ENCODE data around the gene ATP5ME.

ATP5ME gene

GRCh38 chr4:665751-666435, 8.2 kb downstream of the ATP5ME start:
- Histone ChIP-seq H3K9ac (ENCODE audit: low read length) (no peak overlapping the region; the same call in 1 of the 2 replicates), H3K36me3 (ENCODE audit: low read length) (no peaks in the 10 kb centered on the region), H3K27me3 (ENCODE audit: low read length) (no peaks in the 10 kb centered on the region), H3K9me2 (replicated peaks; ENCODE audit: insufficient read depth, low read length) (no peaks in the 10 kb centered on the region), H3K9me3 (ENCODE audit: insufficient read depth, low read length) (no peaks in the 10 kb centered on the region), H4K20me1 (ENCODE audit: low read depth, low read length) (no peaks in the 10 kb centered on the region), H2AFZ (ENCODE audit: low read depth, low read length, severe bottlenecking) (no peak overlapping the region), H3K27ac (ENCODE audit: low read depth, low read length) (no peak overlapping the region), H3K79me2 (ENCODE audit: insufficient read depth, low read length) (no peaks in the 10 kb centered on the region), H3F3A (ENCODE audit: insufficient read depth) (0 out of 2 replicates have a peak, but pooled peaks cover 11% of the 10 kb centered on the region), H3K4me2 (ENCODE audit: low read depth, low read length, poor library complexity, severe bottlenecking) (peak overlapping the region; percentile 64), H3K4me3 (ENCODE audit: insufficient read depth, low read length, poor library complexity, severe bottlenecking) (no peak overlapping the region)
- TF ChIP-seq EZH2phosphoT487 (conservative IDR thresholded peaks at IDR 0.05; ENCODE audit: low read length) (no peak), CTCF (IDR thresholded peaks at IDR 0.05; ENCODE audit: insufficient read depth, low read length, poor library complexity, severe bottlenecking) (no peak)

- Histone ChIP-seq H2AFZ (ENCODE audit: low read depth, low read length, severe bottlenecking) (no peak overlapping the region), H3K9me3 (ENCODE audit: insufficient read depth, low read length) (no peaks in the 10 kb centered on the region), H3K9me2 (replicated peaks; ENCODE audit: insufficient read depth, low read length) (no peaks in the 10 kb centered on the region), H3K79me2 (ENCODE audit: insufficient read depth, low read length) (no peaks in the 10 kb centered on the region), H3K27me3 (ENCODE audit: low read length) (no peaks in the 10 kb centered on the region), H3K4me2 (ENCODE audit: low read depth, low read length, poor library complexity, severe bottlenecking) (peak overlapping the region; percentile 64), H4K20me1 (ENCODE audit: low read depth, low read length) (no peaks in the 10 kb centered on the region), H3K9ac (ENCODE audit: low read length) (no peak overlapping the region; the same call in 1 of the 2 replicates), H3K36me3 (ENCODE audit: low read length) (no peaks in the 10 kb centered on the region), H3K4me3 (ENCODE audit: insufficient read depth, low read length, poor library complexity, severe bottlenecking) (no peak overlapping the region), H3K27ac (ENCODE audit: low read depth, low read length) (no peak overlapping the region), H3F3A (ENCODE audit: insufficient read depth) (0 out of 2 replicates have a peak, but pooled peaks cover 6% of the 10 kb centered on the region)
- TF ChIP-seq EZH2phosphoT487 (conservative IDR thresholded peaks at IDR 0.05; ENCODE audit: low read length) (no peak), CTCF (IDR thresholded peaks at IDR 0.05; ENCODE audit: insufficient read depth, low read length, poor library complexity, severe bottlenecking) (no peak)
These were observed 8.7 kb downstream of the ATP5ME start for GRCh38 chr4:665381-665750.

GRCh38 chr4:664713-665231, 9.3 kb downstream of the ATP5ME start:
- Histone ChIP-seq H4K20me1 (ENCODE audit: low read depth, low read length) (no peaks in the 10 kb centered on the region), H3K4me2 (ENCODE audit: low read depth, low read length, poor library complexity, severe bottlenecking) (peak overlapping the region; percentile 64), H3K27ac (ENCODE audit: low read depth, low read length) (peak overlapping the region; percentile 66; the same call in 1 of the 2 replicates), H3K4me3 (ENCODE audit: insufficient read depth, low read length, poor library complexity, severe bottlenecking) (peak overlapping the region; percentile 73), H2AFZ (ENCODE audit: low read depth, low read length, severe bottlenecking) (no peak overlapping the region), H3K79me2 (ENCODE audit: insufficient read depth, low read length) (no peaks in the 10 kb centered on the region), H3K9me2 (replicated peaks; ENCODE audit: insufficient read depth, low read length) (no peaks in the 10 kb centered on the region), H3K9me3 (ENCODE audit: insufficient read depth, low read length) (no peaks in the 10 kb centered on the region), H3K27me3 (ENCODE audit: low read length) (no peaks in the 10 kb centered on the region), H3F3A (ENCODE audit: insufficient read depth) (0 out of 2 replicates have a peak, but pooled peaks cover 6% of the 10 kb centered on the region), H3K9ac (ENCODE audit: low read length) (peak overlapping the region; percentile 80; the same call in 1 of the 2 replicates), H3K36me3 (ENCODE audit: low read length) (no peaks in the 10 kb centered on the region)
- TF ChIP-seq EZH2phosphoT487 (conservative IDR thresholded peaks at IDR 0.05; ENCODE audit: low read length), result no peak
- TF ChIP-seq CTCF (IDR thresholded peaks at IDR 0.05; ENCODE audit: insufficient read depth, low read length, poor library complexity, severe bottlenecking), result no peak

Measured in SU-DHL-6 (cell line).